ENCODE data around the gene ITCH. TPM values are rescaled to one million over a fixed set of nuclear protein-coding genes. Genes with fewer than 3 reads are reported as not detected.
"Not testable (repeated sequence)": the region's sequence is repeated elsewhere in the genome, so short reads cannot be mapped to it uniquely, and the experiment has no call there.

The ITCH gene
- total RNA-seq, 1 experiment from 2014 or later: 67.4 TPM

DNA sequence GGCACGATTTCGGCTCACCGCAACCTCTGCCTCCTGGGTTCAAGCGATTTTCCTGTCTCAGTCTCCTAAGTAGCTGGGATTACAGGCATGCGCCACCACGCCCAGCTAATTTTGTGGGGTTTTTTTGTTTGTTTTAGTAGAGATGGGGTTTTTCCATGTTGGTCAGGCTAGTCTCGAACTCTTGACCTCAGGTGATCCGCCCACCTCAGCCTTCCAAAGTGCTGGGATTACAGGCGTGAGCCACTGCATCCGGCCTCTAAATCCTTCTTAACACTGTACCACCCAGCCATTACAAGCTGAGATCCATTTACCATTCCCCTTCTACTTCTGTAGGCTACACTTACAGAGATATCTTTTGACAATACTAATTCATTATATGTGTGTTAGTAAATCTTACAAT, 51.5 kb downstream of the ITCH start:
- not testable (repeated sequence) for DNase-seq (ENCODE audit: low read depth)

DNA sequence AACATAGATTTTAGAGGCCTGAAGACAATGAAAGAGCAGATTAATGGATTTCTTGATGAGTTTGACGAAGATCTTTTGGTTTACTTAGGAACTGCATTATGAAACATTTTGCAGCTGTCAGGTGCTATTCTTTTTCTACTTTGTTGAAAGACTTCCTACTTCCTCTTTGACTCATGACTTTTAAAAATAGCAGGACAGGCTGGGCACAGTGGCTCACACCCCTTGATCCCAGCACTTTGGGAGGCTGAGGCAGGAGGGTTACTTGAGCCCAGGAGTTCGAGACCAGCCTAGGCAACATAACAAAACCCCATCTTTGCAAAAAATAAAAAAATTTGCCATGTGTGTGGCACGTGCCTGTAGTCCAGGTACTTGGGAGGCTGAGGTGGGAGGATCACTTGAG, 52.0 kb downstream of the ITCH start:
- DNase-seq (ENCODE audit: low read depth): no peak

DNA sequence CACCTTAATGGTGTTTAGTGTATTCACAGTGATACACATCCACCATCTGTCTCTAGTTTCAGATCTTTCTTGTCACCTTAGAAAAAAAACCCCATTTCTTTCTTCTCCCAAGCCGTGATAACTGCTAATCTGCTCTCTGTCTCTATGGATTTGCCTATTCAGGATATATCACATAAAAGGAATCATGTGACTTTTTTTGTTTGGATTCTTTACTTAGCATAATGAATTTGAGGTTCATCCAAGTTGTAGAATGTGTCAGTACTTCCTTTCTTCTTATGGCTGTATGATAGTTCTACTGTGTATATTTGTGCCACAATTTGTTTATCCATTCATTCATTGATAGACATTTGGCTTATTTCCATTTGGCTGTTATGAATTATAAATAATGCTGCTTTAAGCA, 57.1 kb downstream of the ITCH start:
- DNase-seq (ENCODE audit: low read depth): no peak

DNA sequence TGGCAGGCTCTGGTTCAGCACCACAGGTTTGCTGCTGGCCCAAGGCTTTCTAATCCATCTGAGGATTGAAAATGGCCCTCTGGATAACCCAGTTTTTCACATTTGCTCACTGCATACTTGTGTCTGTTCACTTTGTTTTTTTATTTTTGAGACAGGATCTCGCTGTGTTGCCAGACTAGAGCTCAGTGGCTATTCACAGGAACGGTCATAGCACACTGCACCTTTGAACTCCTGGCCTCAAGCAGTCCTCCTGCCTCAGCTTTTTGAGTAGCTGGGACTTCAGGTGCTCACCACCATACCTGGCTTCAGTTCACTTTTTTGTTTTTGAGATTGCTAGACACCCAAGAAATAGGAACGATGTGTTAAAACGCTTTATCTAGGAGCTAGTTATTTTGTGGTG, 57.9 kb downstream of the ITCH start:
- no peak for DNase-seq (ENCODE audit: low read depth)

DNA sequence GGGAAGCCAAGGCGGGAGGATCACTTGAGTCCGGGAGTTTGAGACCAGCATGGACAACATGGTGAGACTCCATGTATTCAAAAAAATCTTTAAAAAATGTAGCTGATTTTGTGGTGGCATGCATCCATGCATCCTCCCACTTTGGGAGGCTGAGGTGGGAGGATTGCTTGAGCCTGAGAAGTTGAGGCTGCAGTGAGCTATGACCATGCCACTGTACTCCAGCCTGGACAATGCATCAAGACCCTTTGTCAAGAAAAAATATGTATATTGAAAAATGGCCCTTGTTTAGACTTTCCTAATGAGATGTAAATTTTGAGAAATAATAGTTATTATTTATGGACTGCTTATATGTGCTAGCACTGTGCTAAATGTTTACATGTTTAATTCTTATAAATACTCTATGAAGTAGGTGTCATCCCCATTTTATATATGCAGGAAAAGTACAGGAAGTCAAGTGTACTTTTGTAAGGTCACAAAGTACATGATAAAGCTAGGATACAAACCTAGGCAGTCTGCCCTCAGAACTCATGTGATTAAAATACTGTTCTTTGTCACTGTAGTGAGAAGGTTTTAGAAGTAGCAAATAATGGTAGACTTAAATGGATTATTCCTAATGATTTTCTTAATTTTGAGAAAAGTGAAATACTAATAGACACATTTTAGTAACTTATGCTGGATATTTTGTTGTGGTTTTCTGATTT, 58.8 kb downstream of the ITCH start:
- DNase-seq (ENCODE audit: low read depth): no peak

DNA sequence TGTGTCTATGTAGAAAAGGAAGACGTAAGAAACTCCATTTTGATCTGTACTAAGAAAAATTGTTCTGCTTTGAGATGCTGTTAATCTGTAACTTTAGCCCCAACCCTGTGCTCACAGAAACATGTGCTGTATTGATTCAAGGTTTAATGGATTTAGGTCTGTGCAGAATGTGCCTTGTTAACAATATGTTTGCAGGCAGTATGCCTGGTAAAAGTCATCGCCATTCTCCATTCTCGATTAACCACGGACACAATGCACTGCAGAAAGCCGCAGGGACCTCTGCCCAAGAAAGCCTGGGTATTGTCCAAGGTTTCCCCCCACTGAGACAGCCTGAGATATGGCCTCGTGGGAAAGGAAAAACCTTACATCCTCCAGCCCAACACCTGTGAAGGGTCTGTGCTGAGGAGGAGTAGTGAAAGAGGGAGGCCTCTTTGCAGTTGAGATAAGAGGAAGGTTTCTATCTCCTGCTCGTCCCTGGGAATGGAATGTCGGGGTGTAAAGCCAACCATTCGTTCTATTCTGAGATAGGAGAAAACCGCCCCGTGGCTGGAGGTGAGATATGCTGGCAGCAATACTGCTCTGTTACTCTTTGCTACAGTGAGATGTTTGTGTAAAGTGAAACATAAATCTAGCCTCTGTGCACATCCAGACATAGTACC, 62.1 kb downstream of the ITCH start:
- not testable (repeated sequence) for DNase-seq (ENCODE audit: low read depth)

DNA sequence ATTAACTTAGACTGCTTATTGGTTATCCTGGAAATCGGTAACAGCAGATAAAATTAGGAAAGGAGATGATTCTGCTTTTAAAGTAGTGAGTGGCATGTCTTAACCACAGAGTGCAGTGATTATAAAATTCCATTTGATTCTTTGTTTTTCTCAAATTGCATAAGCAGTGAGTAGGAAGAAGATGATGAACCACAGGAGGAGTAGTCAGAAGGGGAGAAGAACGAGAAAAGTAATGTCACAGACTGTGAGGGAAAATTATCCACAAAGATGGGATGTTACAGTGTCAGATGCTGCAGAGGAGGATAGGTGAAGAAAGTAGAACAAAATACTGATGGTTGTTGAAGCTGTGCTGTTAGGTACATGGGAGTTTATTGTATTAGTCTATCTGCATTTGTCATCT, 63.0 kb downstream of the ITCH start:
- DNase-seq (ENCODE audit: low read depth): no peak

- no peak for DNase-seq (ENCODE audit: low read depth)
Measured at GRCh38 chr20:34427331-34427730, 64.3 kb downstream of the ITCH start.

- no peak for DNase-seq (ENCODE audit: low read depth)
Measured at GRCh38 chr20:34427784-34428183, 64.7 kb downstream of the ITCH start.

DNA sequence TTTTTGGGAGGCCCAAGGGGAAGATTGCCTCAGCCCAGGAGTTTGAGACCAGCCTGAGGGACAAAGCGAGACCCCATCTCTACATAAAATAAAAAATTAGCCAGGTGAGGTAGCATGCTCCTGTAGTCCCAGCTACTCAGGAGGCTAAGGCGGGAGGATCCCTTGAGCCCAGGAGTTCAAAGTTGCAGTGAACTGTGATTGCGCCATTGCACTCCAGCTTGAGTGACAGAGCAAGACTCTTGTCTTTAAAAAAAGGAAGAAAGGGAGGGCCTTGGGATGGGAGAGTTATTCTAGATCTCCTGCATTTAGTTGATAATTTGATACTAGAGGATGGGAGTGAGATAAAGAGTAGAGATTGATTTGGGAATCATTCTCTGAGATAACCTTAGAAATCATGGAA, 68.1 kb downstream of the ITCH start:
- DNase-seq (ENCODE audit: low read depth): no peak

DNA sequence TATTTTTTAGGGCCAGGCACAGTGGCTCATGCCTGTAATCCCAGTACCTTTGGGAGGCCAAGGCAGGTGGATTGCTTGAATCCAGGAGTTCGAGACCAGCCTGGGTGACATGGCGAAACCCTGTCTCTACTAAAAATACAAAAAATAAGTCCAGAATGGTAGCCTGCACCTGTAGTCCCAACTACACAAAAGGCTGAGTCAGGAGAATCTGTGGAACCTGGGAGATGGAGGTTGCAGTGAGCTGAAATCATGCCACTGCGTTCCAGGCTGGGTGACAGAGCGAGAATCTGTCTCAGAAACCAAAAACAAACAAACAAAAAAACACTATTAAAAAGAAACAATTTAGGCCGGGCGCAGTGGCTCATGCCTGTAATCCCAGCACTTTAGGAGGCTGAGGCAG, 69.6 kb downstream of the ITCH start:
- DNase-seq (ENCODE audit: low read depth): not testable (repeated sequence)

DNA sequence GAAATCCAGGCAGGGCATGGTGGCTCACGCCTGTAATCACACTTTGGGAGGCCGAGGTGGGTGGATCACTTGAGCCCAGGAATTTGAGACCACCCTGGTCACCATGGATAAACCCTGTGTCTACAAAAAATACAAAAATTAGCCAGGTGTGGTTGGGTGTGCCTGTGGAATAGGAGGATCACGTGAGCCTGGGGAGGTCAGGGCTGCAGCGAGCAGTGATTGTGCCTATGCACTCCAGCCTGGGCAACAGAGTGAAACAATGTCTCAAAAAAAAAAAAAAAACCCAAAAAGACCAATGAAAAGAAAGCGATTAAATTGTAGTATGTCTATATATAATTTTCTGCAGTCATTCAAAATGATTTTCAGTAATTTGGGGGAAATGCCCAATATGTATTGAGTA, 70.3 kb downstream of the ITCH start:
- no peak for DNase-seq (ENCODE audit: low read depth)

GRCh38 chr20:34435589-34435988, 72.5 kb downstream of the ITCH start:
- no peak for DNase-seq (ENCODE audit: low read depth)

DNA sequence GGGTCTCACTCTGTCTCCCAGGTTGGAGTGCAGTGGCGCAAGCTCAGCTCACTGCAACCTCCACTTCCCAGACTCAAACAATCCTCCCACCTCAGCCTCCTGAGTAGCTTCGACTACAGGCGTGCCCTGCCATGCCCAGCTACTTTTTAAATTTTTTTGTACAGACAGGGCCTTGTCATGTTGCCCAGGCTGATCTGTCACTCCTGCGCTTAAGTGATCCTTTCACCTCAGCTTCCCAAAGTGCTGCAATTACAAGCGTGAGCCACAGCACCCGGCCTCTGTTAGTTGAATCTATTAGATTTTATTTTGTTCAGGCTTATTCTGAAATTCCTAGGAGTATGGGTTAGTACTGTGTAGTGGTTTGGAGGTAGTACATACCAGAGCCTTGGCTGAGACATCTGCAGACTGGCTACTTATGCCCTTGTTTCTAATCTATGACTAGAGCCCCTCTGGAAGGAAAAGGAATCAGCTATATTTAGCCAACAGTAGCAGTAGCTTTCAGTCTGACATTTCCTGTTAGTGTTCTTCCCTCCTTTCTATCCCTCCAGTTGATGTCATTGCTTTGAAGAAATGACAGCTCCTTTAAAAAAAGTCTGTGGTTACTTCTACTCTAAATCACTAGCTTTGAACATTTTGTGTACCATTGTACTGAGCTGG, 74.4 kb downstream of the ITCH start:
- DNase-seq (ENCODE audit: low read depth): peak; percentile 5

GRCh38 chr20:34439168-34439567, 76.1 kb downstream of the ITCH start:
- DNase-seq (ENCODE audit: low read depth): no peak

GRCh38 chr20:34441423-34441822, 78.3 kb downstream of the ITCH start:
- not testable (repeated sequence) for DNase-seq (ENCODE audit: low read depth)

GRCh38 chr20:34443546-34443945, 80.5 kb downstream of the ITCH start:
- no peak for DNase-seq (ENCODE audit: low read depth)

DNA sequence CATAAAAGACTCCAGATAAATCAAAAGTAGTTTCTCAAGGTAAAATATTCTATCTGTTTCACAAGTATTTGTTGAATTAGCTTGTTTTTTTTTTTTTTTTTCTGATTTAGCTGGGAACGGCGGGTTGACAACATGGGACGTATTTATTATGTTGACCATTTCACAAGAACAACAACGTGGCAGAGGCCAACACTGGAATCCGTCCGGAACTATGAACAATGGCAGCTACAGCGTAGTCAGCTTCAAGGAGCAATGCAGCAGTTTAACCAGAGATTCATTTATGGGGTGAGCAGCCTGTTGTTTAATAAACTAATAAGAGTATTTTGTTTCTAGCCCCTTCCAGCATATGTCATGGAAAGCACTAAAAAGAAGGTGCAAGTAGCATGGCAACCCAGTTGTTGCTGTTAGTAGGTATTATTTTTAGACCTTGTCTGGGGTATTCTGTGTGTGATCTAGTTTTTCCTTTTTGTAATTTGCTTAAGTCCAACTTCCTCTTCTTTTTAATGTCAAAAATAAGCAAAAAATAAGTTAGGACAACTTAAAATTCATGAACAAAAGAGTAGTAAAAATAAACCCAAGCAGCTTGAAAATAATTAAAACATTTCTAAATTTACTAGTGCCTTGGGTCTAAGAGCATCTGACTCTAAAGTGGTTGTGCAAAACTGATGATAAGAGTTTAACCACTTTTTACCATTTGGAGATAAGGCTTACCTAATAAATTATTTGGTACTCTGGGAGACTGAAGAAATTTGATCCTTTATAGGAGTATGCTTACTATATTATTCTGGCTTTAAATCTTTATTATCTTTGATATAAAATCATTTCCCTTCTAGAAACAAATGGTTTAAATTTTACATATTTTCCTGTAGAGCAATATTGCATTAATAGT, 82.3 kb downstream of the ITCH start:
- no peak for DNase-seq (ENCODE audit: low read depth)

- no peak for DNase-seq (ENCODE audit: low read depth)
Measured at GRCh38 chr20:34448517-34448916, 85.4 kb downstream of the ITCH start.

- DNase-seq (ENCODE audit: low read depth): no peak
Measured at GRCh38 chr20:34449674-34450592, 86.9 kb downstream of the ITCH start.

Measured in RPMI7951 (cell line).